Activated CD4-positive, alpha-beta T cell treated with anti-CD3 and anti-CD28 coated beads, Interleukin-2, amount 10 ng/mL, durations not matched to agents 7 days and 5 days (primary cell): Measurements from ENCODE around the gene ZFP69B. TPM values are rescaled to one million over a fixed set of nuclear protein-coding genes. Genes with fewer than 3 reads are reported as not detected.
"Not testable (repeated sequence)": the region's sequence is repeated elsewhere in the genome, so short reads cannot be mapped to it uniquely, and the experiment has no call there.

Experiments used
- CTCF ChIA-PET: fragments of 350-600 bp; sonication (Branson Sonifier 250); formaldehyde crosslinking; loops from one replicate; lab custom pipeline; 2021; ENCODE audit warnings: antibody characterized with exemption; lab: Charles Lee
- POLR2A ChIA-PET: fragments of 350-600 bp; sonication (Branson Sonifier 250); formaldehyde crosslinking; loops from one replicate; lab custom pipeline; 2021; ENCODE audit warnings: antibody characterized with exemption; lab: Charles Lee
- DNase-seq: peaks from one replicate; pipeline ENCODE4 v3.0.0-alpha.2; 2020
- H3K27ac Mint-ChIP-seq: one replicate; pipeline ENCODE4 v1.8.0; 2021; ENCODE audit warnings: mild to moderate bottlenecking, moderate library complexity, mixed read lengths
- H3K27me3 Mint-ChIP-seq: one replicate; pipeline ENCODE4 v1.8.0; 2021; ENCODE audit warnings: mixed read lengths
- H3K36me3 Mint-ChIP-seq: one replicate; pipeline ENCODE4 v1.8.0; 2021; ENCODE audit warnings: low read depth, mixed read lengths
- H3K4me1 Mint-ChIP-seq: one replicate; pipeline ENCODE4 v1.8.0; 2021; ENCODE audit warnings: mixed read lengths
- H3K4me3 Mint-ChIP-seq: one replicate; pipeline ENCODE4 v1.8.0; 2021; ENCODE audit warnings: mild to moderate bottlenecking, moderate library complexity, mixed read lengths
- H3K9me3 Mint-ChIP-seq: one replicate; pipeline ENCODE4 v1.8.0; 2021; ENCODE audit warnings: mixed read lengths
- total RNA-seq, 2 experiments: library from RNA; stranded (reverse); gene quantifications; one replicate each; pipeline ENCODE4 v1.2.3, GENCODE V29; 2021

Gene ZFP69B
- total RNA-seq, 2 experiments from 2014 or later = 3.0 to 3.5 TPM

- H3K4me1 Mint-ChIP-seq, DNase-seq, H3K27me3 Mint-ChIP-seq, POLR2A ChIA-PET, H3K27ac Mint-ChIP-seq, H3K4me3 Mint-ChIP-seq: not testable (repeated sequence)
- CTCF ChIA-PET = interaction anchor here (1.3 kb wide), 1 partner anchor 35 kb away, joined by 4 read pairs; no protein-coding TSS in a partner anchor
- Mint-ChIP-seq H3K36me3 (peaks cover 58% of the 10 kb centered on the region), H3K9me3 (peaks cover 54% of the 10 kb centered on the region)
Observed at GRCh38 chr1:40502651-40503050, 52.4 kb downstream of the ZFP69B start.

GRCh38 chr1:40507973-40508372 is 57.7 kb downstream of the ZFP69B start:
- Mint-ChIP-seq H3K27ac (peak overlapping the region; percentile 91), H3K36me3 (peaks cover 66% of the 10 kb centered on the region), H3K27me3 (no peaks in the 10 kb centered on the region), H3K4me3 (peak overlapping the region; percentile 76), H3K9me3 (peaks cover 43% of the 10 kb centered on the region), H3K4me1 (peaks cover 17% of the 10 kb centered on the region)
- no peak for DNase-seq
- POLR2A ChIA-PET = interaction anchor here (1.4 to 1.8 kb wide), 2 partner anchors 23 to 30 kb away, joined by 4 to 6 read pairs; partner anchors contain the start of gene ZNF684
- CTCF ChIA-PET = interaction anchor here (0.8 to 2.4 kb wide), 3 partner anchors 9 to 29 kb away, joined by 3 to 7 read pairs (median 4); partner anchors contain the start of gene ZNF684

- POLR2A ChIA-PET = interaction anchor here (1.4 to 1.8 kb wide), 2 partner anchors 23 to 31 kb away, joined by 4 to 6 read pairs; partner anchors contain the start of gene ZNF684
- Mint-ChIP-seq H3K27me3 (no peaks in the 10 kb centered on the region), H3K9me3 (peaks cover 38% of the 10 kb centered on the region), H3K4me3 (peak within 1 kb of the TSS; percentile 76), H3K36me3 (peaks cover 67% of the 10 kb centered on the region), H3K27ac (peak within 1 kb of the TSS; percentile 91), H3K4me1 (peaks cover 17% of the 10 kb centered on the region)
- CTCF ChIA-PET = interaction anchor here (0.8 to 2.4 kb wide), 4 partner anchors 10 to 30 kb away, joined by 3 to 7 read pairs (median 4); partner anchors contain the start of gene ZNF684
- peak; percentile 85 for DNase-seq
Observed at GRCh38 chr1:40508375-40509341, 58.4 kb downstream of the ZFP69B start, which contains the start of gene EXO5. Gene EXO5, plus strand, starts transcription at chr1:40508767. Its CDS starts 5,778 bp downstream, at chr1:40514545.

Other genes starting within 250 kb of the ZFP69B start
- gene TMCO2, start 202.5 kb upstream of the ZFP69B start, total RNA-seq = under 1 TPM; 0.30 to 0.42 TPM
- gene ZMPSTE24, start 192.2 kb upstream of the ZFP69B start, total RNA-seq = 10 to 100 TPM; 24.7 to 28.8 TPM
- gene COL9A2, start 133.2 kb upstream of the ZFP69B start, total RNA-seq = 1 to 10 TPM; 1.2 to 1.9 TPM
- 100 to 1,000 TPM; 115 to 140 TPM for gene SMAP2, start 76.7 kb upstream of the ZFP69B start, total RNA-seq
- 1 to 10 TPM; 2.5 to 2.7 TPM for gene ZFP69, start 26.8 kb downstream of the ZFP69B start, total RNA-seq
- 10 to 100 TPM; 16.3 to 16.8 TPM for gene EXO5, start 58.3 kb downstream of the ZFP69B start, total RNA-seq
- gene ZNF684, start 81.2 kb downstream of the ZFP69B start, total RNA-seq = 1 to 10 TPM; 5.5 to 8.8 TPM
- gene RIMS3, start 215.2 kb downstream of the ZFP69B start, total RNA-seq = 1 to 10 TPM; 4.0 to 5.4 TPM
- gene NFYC, start 241.2 kb downstream of the ZFP69B start, total RNA-seq = 10 to 100 TPM; 85.7 to 99.2 TPM